ENCODE results near the gene CMTM6. TPM values are rescaled to one million over a fixed set of nuclear protein-coding genes. Genes with fewer than 3 reads are reported as not detected.

Gene CMTM6
- total RNA-seq, 1 donor from 2014 or later, result 53.6 TPM

GRCh38 chr3:32454111-32454510 is 48.5 kb downstream of the CMTM6 start:
- Mint-ChIP-seq H3K4me3 (ENCODE audit: unreplicated experiment) (no peak overlapping the region), H3K4me1 (ENCODE audit: low read depth, unreplicated experiment) (peaks cover 6% of the 10 kb centered on the region), H3K27me3 (ENCODE audit: low read depth, unreplicated experiment) (no peaks in the 10 kb centered on the region), H3K27ac (ENCODE audit: unreplicated experiment) (peak overlapping the region; percentile 23), H3K36me3 (ENCODE audit: low read depth, unreplicated experiment) (peaks cover 18% of the 10 kb centered on the region), H3K9me3 (ENCODE audit: unreplicated experiment) (peaks cover 2% of the 10 kb centered on the region)
- H3K4me1 ChIP-seq (ENCODE audit: insufficient read depth, low read length), result peaks cover 3% of the 10 kb centered on the region
- no peaks in the 10 kb centered on the region for H3K27me3 ChIP-seq (ENCODE audit: insufficient read depth, low read length)
- no peaks in the 10 kb centered on the region for H3K79me2 ChIP-seq (ENCODE audit: insufficient read depth, low read length)
- no peak overlapping the region for H3K9ac ChIP-seq (ENCODE audit: low read length)
- FAIRE-seq (no peak), DNase-seq (ENCODE audit: low read depth) (no peak)
- H4K20me1 ChIP-seq (ENCODE audit: insufficient read depth, low read length), result no peaks in the 10 kb centered on the region
- no peak overlapping the region for H3K4me2 ChIP-seq (ENCODE audit: low read length)
- peaks cover 4% of the 10 kb centered on the region for H3K36me3 ChIP-seq (ENCODE audit: insufficient read depth, low read length)
- H3K9me3 ChIP-seq (ENCODE audit: insufficient read depth, low read depth, low read length), result no peaks in the 10 kb centered on the region
- no peak overlapping the region for H3K27ac ChIP-seq (ENCODE audit: low read depth, low read length)
- no peak overlapping the region for H2AFZ ChIP-seq (ENCODE audit: low read depth, low read length)
- TF ChIP-seq CTCF (IDR thresholded peaks at IDR 0.05; ENCODE audit: insufficient read depth, low read depth, low read length) (no peak), EZH2 (IDR thresholded peaks at IDR 0.05; ENCODE audit: insufficient read depth, low read length) (no peak)
- no peak overlapping the region for H3K4me3 ChIP-seq (ENCODE audit: insufficient read depth, low read depth, low read length)

DNA sequence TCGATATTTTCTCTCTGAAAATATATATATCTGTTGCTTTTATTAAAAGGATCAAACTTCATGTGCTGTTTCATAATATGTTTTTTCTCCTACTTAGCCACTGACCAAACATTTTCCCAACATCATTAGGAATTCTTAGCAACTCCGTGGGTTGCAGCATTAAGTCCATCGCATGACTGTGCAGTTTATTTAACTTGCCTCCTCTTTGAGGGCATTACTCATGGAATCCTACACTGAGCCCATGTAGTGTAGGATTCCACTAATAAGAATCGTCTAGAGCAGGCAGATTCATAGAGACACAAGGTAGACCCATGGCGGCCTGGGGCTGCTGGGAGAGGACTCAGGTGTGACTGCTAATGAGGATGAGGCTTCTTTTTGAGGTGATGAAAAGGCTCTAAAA is 49.3 kb downstream of the CMTM6 start:
- H3K36me3 ChIP-seq (ENCODE audit: insufficient read depth, low read length), result peaks cover 4% of the 10 kb centered on the region
- Mint-ChIP-seq H3K36me3 (ENCODE audit: low read depth, unreplicated experiment) (peaks cover 20% of the 10 kb centered on the region), H3K27ac (ENCODE audit: unreplicated experiment) (no peak overlapping the region), H3K4me3 (ENCODE audit: unreplicated experiment) (no peak overlapping the region), H3K27me3 (ENCODE audit: low read depth, unreplicated experiment) (no peaks in the 10 kb centered on the region), H3K4me1 (ENCODE audit: low read depth, unreplicated experiment) (peaks cover 6% of the 10 kb centered on the region), H3K9me3 (ENCODE audit: unreplicated experiment) (peaks cover 2% of the 10 kb centered on the region)
- H3K4me3 ChIP-seq (ENCODE audit: insufficient read depth, low read depth, low read length), result no peak overlapping the region
- H3K27me3 ChIP-seq (ENCODE audit: insufficient read depth, low read length), result no peaks in the 10 kb centered on the region
- H3K79me2 ChIP-seq (ENCODE audit: insufficient read depth, low read length), result no peaks in the 10 kb centered on the region
- no peaks in the 10 kb centered on the region for H3K9me3 ChIP-seq (ENCODE audit: insufficient read depth, low read depth, low read length)
- H3K4me1 ChIP-seq (ENCODE audit: insufficient read depth, low read length), result peaks cover 3% of the 10 kb centered on the region
- H3K27ac ChIP-seq (ENCODE audit: low read depth, low read length), result peak overlapping the region; percentile 14
- no peak overlapping the region for H2AFZ ChIP-seq (ENCODE audit: low read depth, low read length)
- no peak overlapping the region for H3K9ac ChIP-seq (ENCODE audit: low read length)
- no peak for FAIRE-seq
- peak; percentile 81 for DNase-seq (ENCODE audit: low read depth)
- peaks cover 2% of the 10 kb centered on the region for H4K20me1 ChIP-seq (ENCODE audit: insufficient read depth, low read length)
- no peak overlapping the region for H3K4me2 ChIP-seq (ENCODE audit: low read length)
- TF ChIP-seq EZH2 (IDR thresholded peaks at IDR 0.05; ENCODE audit: insufficient read depth, low read length) (no peak), CTCF (IDR thresholded peaks at IDR 0.05; ENCODE audit: insufficient read depth, low read depth, low read length) (no peak)

GRCh38 chr3:32452009-32452408 is 50.6 kb downstream of the CMTM6 start:
- Mint-ChIP-seq H3K27ac (ENCODE audit: unreplicated experiment) (no peak overlapping the region), H3K36me3 (ENCODE audit: low read depth, unreplicated experiment) (peaks cover 17% of the 10 kb centered on the region), H3K4me1 (ENCODE audit: low read depth, unreplicated experiment) (peaks cover 6% of the 10 kb centered on the region), H3K9me3 (ENCODE audit: unreplicated experiment) (peaks cover 2% of the 10 kb centered on the region), H3K27me3 (ENCODE audit: low read depth, unreplicated experiment) (no peaks in the 10 kb centered on the region), H3K4me3 (ENCODE audit: unreplicated experiment) (no peak overlapping the region)
- Histone ChIP-seq H3K4me3 (ENCODE audit: insufficient read depth, low read depth, low read length) (no peak overlapping the region), H3K79me2 (ENCODE audit: insufficient read depth, low read length) (no peaks in the 10 kb centered on the region), H3K36me3 (ENCODE audit: insufficient read depth, low read length) (peaks cover 4% of the 10 kb centered on the region), H3K27me3 (ENCODE audit: insufficient read depth, low read length) (no peaks in the 10 kb centered on the region), H3K9me3 (ENCODE audit: insufficient read depth, low read depth, low read length) (no peaks in the 10 kb centered on the region), H4K20me1 (ENCODE audit: insufficient read depth, low read length) (peaks cover 7% of the 10 kb centered on the region), H2AFZ (ENCODE audit: low read depth, low read length) (no peak overlapping the region), H3K27ac (ENCODE audit: low read depth, low read length) (no peak overlapping the region), H3K4me2 (ENCODE audit: low read length) (no peak overlapping the region), H3K9ac (ENCODE audit: low read length) (no peak overlapping the region), H3K4me1 (ENCODE audit: insufficient read depth, low read length) (peaks cover 3% of the 10 kb centered on the region)
- FAIRE-seq (no peak), DNase-seq (ENCODE audit: low read depth) (no peak)
- TF ChIP-seq EZH2 (IDR thresholded peaks at IDR 0.05; ENCODE audit: insufficient read depth, low read length) (no peak), CTCF (IDR thresholded peaks at IDR 0.05; ENCODE audit: insufficient read depth, low read depth, low read length) (no peak)

Measured in astrocyte (in vitro differentiated cells and primary cell).